GM18499 (cell line): ENCODE measurements around the gene AMMECR1.
"Not testable (repeated sequence)": the region's sequence is repeated elsewhere in the genome, so short reads cannot be mapped to it uniquely, and the experiment has no call there.

ENCODE experiments used
- ATAC-seq: cut with Tn5 transposase; IDR thresholded peaks from one replicate; pipeline ENCODE4 v1.9.1; 2021; ENCODE audit warnings: moderate number of reproducible peaks; ENCODE audit not compliant: insufficient read depth, unreplicated experiment

The AMMECR1 gene

GRCh38 chrX:110265661-110266060, 52.2 kb downstream of the AMMECR1 start:
- no peak for ATAC-seq

GRCh38 chrX:110259117-110259516, 58.8 kb downstream of the AMMECR1 start:
- ATAC-seq: no peak

GRCh38 chrX:110258552-110258951, 59.3 kb downstream of the AMMECR1 start:
- ATAC-seq: no peak

GRCh38 chrX:110257889-110258288, 60.0 kb downstream of the AMMECR1 start:
- no peak for ATAC-seq

- no peak for ATAC-seq
Observed at GRCh38 chrX:110252711-110253110, 65.2 kb downstream of the AMMECR1 start.

GRCh38 chrX:110251961-110252360, 65.9 kb downstream of the AMMECR1 start:
- no peak for ATAC-seq

- ATAC-seq: no peak
Observed at GRCh38 chrX:110251526-110251925, 66.4 kb downstream of the AMMECR1 start.

- ATAC-seq: no peak
Observed at GRCh38 chrX:110250847-110251246, 67.0 kb downstream of the AMMECR1 start.

GRCh38 chrX:110248578-110248977, 69.3 kb downstream of the AMMECR1 start:
- ATAC-seq: no peak

GRCh38 chrX:110245011-110245410, 72.9 kb downstream of the AMMECR1 start:
- no peak for ATAC-seq

- ATAC-seq: no peak
Observed at GRCh38 chrX:110242371-110242770, 75.5 kb downstream of the AMMECR1 start.

GRCh38 chrX:110241816-110242215, 76.1 kb downstream of the AMMECR1 start:
- no peak for ATAC-seq

GRCh38 chrX:110238259-110238658, 79.6 kb downstream of the AMMECR1 start:
- not testable (repeated sequence) for ATAC-seq

GRCh38 chrX:110231485-110231884, 86.4 kb downstream of the AMMECR1 start:
- not testable (repeated sequence) for ATAC-seq

- ATAC-seq: not testable (repeated sequence)
Observed at GRCh38 chrX:110229497-110230111, 88.3 kb downstream of the AMMECR1 start.

- ATAC-seq: no peak
Observed at GRCh38 chrX:110228453-110228852, 89.4 kb downstream of the AMMECR1 start.

GRCh38 chrX:110226931-110227330, 91.0 kb downstream of the AMMECR1 start:
- no peak for ATAC-seq

- ATAC-seq: no peak
Observed at GRCh38 chrX:110224926-110225617, 92.8 kb downstream of the AMMECR1 start.

GRCh38 chrX:110222497-110223257, 95.2 kb downstream of the AMMECR1 start:
- no peak for ATAC-seq

- ATAC-seq: no peak
Observed at GRCh38 chrX:110219920-110220319, 98.0 kb downstream of the AMMECR1 start.

GRCh38 chrX:110218591-110218990, 99.3 kb downstream of the AMMECR1 start:
- ATAC-seq: no peak
